A549 (cell line): ENCODE measurements around the gene CEBPA.

Source experiments
- E2F6 ChIP-seq: IDR thresholded peaks from 2 replicates; pipeline ENCODE4 v1.6.1; 2012; ENCODE audit warnings: low read depth, borderline replicate concordance
- MAX ChIP-seq: IDR thresholded peaks from 2 replicates; pipeline ENCODE4 v1.6.1; 2012
- POLR2A ChIP-seq: IDR thresholded peaks from 2 replicates; pipeline ENCODE4 v1.6.1; 2012; ENCODE audit warnings: mild to moderate bottlenecking, low read length
- RAD21 ChIP-seq, 2 experiments: fragments of >200 bp in 1 of 2; sonication (Bioruptor Twin) in 1 of 2; formaldehyde crosslinking in 1 of 2; IDR thresholded peaks in 1 of 2; conservative IDR thresholded peaks in 1 of 2; 2 replicates in 1 of 2; 3 replicates in 1 of 2; pipeline ENCODE4 v1.6.1; 2012 to 2018; ENCODE audit warnings: inconsistent platforms in 1 of 2
- ZFP36 ChIP-seq: fragments of 450-650 bp; IDR thresholded peaks from 2 replicates; pipeline ENCODE4 v1.6.1; 2014; ENCODE audit warnings: borderline replicate concordance; ENCODE audit not compliant: partially characterized antibody
- TF ChIP-seq, protein P1 (sequence below): fragments of >200 bp; sonication (Bioruptor Twin); formaldehyde crosslinking; IDR thresholded peaks from 3 replicates; pipeline ENCODE4 v1.5.1; 2016
- TF ChIP-seq, protein P2 (sequence below): IDR thresholded peaks from 2 replicates; pipeline ENCODE4 v1.6.1; 2012

- TF ChIP-seq RAD21 (conservative IDR thresholded peaks at IDR 0.05 in 1 of 2, IDR thresholded peaks at IDR 0.05 in 1 of 2) (no peak), ZFP36 (no peak), POLR2A (no peak; the same call in 1 of the 2 replicates), E2F6 (no peak), MAX (no peak)
- TF ChIP-seq, protein P1, sequence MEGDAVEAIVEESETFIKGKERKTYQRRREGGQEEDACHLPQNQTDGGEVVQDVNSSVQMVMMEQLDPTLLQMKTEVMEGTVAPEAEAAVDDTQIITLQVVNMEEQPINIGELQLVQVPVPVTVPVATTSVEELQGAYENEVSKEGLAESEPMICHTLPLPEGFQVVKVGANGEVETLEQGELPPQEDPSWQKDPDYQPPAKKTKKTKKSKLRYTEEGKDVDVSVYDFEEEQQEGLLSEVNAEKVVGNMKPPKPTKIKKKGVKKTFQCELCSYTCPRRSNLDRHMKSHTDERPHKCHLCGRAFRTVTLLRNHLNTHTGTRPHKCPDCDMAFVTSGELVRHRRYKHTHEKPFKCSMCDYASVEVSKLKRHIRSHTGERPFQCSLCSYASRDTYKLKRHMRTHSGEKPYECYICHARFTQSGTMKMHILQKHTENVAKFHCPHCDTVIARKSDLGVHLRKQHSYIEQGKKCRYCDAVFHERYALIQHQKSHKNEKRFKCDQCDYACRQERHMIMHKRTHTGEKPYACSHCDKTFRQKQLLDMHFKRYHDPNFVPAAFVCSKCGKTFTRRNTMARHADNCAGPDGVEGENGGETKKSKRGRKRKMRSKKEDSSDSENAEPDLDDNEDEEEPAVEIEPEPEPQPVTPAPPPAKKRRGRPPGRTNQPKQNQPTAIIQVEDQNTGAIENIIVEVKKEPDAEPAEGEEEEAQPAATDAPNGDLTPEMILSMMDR = no peak
- TF ChIP-seq, protein P2, sequence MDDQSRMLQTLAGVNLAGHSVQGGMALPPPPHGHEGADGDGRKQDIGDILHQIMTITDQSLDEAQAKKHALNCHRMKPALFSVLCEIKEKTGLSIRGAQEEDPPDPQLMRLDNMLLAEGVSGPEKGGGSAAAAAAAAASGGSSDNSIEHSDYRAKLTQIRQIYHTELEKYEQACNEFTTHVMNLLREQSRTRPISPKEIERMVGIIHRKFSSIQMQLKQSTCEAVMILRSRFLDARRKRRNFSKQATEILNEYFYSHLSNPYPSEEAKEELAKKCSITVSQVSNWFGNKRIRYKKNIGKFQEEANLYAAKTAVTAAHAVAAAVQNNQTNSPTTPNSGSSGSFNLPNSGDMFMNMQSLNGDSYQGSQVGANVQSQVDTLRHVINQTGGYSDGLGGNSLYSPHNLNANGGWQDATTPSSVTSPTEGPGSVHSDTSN = no peak
These were observed 26.3 kb downstream of the CEBPA start for GRCh38 chr19:33275933-33276619.
